ENCODE results near the gene DAGLB. TPM values are rescaled to one million over a fixed set of nuclear protein-coding genes. Genes with fewer than 3 reads are reported as not detected.
A peak's percentile ranks its signal among the peaks of the same experiment; 100 is the strongest.
"Not testable (repeated sequence)": the region's sequence is repeated elsewhere in the genome, so short reads cannot be mapped to it uniquely, and the experiment has no call there.

The DAGLB gene
- total RNA-seq, 1 donor from 2014 or later, result 28.3 TPM

GRCh38 chr7:6399351-6399750 is 48.4 kb downstream of the DAGLB start:
- H3K4me3 ChIP-seq (ENCODE audit: insufficient read depth, low read depth, low read length), result no peak overlapping the region
- H3K9ac ChIP-seq (ENCODE audit: low read length), result no peak overlapping the region
- H3K27ac Mint-ChIP-seq (ENCODE audit: unreplicated experiment), result no peak overlapping the region
- H3K4me2 ChIP-seq (ENCODE audit: low read length), result peak overlapping the region; percentile 19
- H2AFZ ChIP-seq (ENCODE audit: low read depth, low read length), result no peak overlapping the region
- DNase-seq (ENCODE audit: low read depth) (no peak), FAIRE-seq (no peak)
- H3K9me3 Mint-ChIP-seq (ENCODE audit: unreplicated experiment), result no peaks in the 10 kb centered on the region
- no peaks in the 10 kb centered on the region for H3K9me3 ChIP-seq (ENCODE audit: insufficient read depth, low read depth, low read length)
- no peak overlapping the region for H3K4me3 Mint-ChIP-seq (ENCODE audit: unreplicated experiment)
- no peak for TF ChIP-seq EZH2 (IDR thresholded peaks at IDR 0.05; ENCODE audit: insufficient read depth, low read length)
- H4K20me1 ChIP-seq (ENCODE audit: insufficient read depth, low read length), result peaks cover 86% of the 10 kb centered on the region
- peaks cover 33% of the 10 kb centered on the region for H3K36me3 ChIP-seq (ENCODE audit: insufficient read depth, low read length)
- no peak overlapping the region for H3K27ac ChIP-seq (ENCODE audit: low read depth, low read length)
- H3K4me1 Mint-ChIP-seq (ENCODE audit: low read depth, unreplicated experiment), result peaks cover 31% of the 10 kb centered on the region
- H3K27me3 Mint-ChIP-seq (ENCODE audit: low read depth, unreplicated experiment), result no peaks in the 10 kb centered on the region
- H3K36me3 Mint-ChIP-seq (ENCODE audit: low read depth, unreplicated experiment), result peaks cover 28% of the 10 kb centered on the region
- H3K27me3 ChIP-seq (ENCODE audit: insufficient read depth, low read length), result no peaks in the 10 kb centered on the region
- peaks cover 97% of the 10 kb centered on the region for H3K79me2 ChIP-seq (ENCODE audit: insufficient read depth, low read length)
- peaks cover 9% of the 10 kb centered on the region for H3K4me1 ChIP-seq (ENCODE audit: insufficient read depth, low read length)

GRCh38 chr7:6398943-6399342 is 48.8 kb downstream of the DAGLB start:
- Mint-ChIP-seq H3K36me3 (ENCODE audit: low read depth, unreplicated experiment) (peaks cover 26% of the 10 kb centered on the region), H3K27me3 (ENCODE audit: low read depth, unreplicated experiment) (no peaks in the 10 kb centered on the region), H3K27ac (ENCODE audit: unreplicated experiment) (peak overlapping the region; percentile 34), H3K4me1 (ENCODE audit: low read depth, unreplicated experiment) (peaks cover 35% of the 10 kb centered on the region), H3K9me3 (ENCODE audit: unreplicated experiment) (no peaks in the 10 kb centered on the region), H3K4me3 (ENCODE audit: unreplicated experiment) (no peak overlapping the region)
- Histone ChIP-seq H2AFZ (ENCODE audit: low read depth, low read length) (no peak overlapping the region), H3K36me3 (ENCODE audit: insufficient read depth, low read length) (peaks cover 33% of the 10 kb centered on the region), H3K27me3 (ENCODE audit: insufficient read depth, low read length) (no peaks in the 10 kb centered on the region), H3K9ac (ENCODE audit: low read length) (no peak overlapping the region), H3K79me2 (ENCODE audit: insufficient read depth, low read length) (peaks cover 97% of the 10 kb centered on the region), H3K4me3 (ENCODE audit: insufficient read depth, low read depth, low read length) (no peak overlapping the region), H3K4me2 (ENCODE audit: low read length) (peak overlapping the region; percentile 19), H4K20me1 (ENCODE audit: insufficient read depth, low read length) (peaks cover 86% of the 10 kb centered on the region), H3K4me1 (ENCODE audit: insufficient read depth, low read length) (peaks cover 10% of the 10 kb centered on the region), H3K9me3 (ENCODE audit: insufficient read depth, low read depth, low read length) (no peaks in the 10 kb centered on the region), H3K27ac (ENCODE audit: low read depth, low read length) (no peak overlapping the region)
- FAIRE-seq (no peak), DNase-seq (ENCODE audit: low read depth) (peak; percentile 49)
- TF ChIP-seq EZH2 (IDR thresholded peaks at IDR 0.05; ENCODE audit: insufficient read depth, low read length), result no peak
- no peak for TF ChIP-seq CTCF (IDR thresholded peaks at IDR 0.05; ENCODE audit: insufficient read depth, low read depth, low read length)

- not testable (repeated sequence) for H3K27ac Mint-ChIP-seq (ENCODE audit: unreplicated experiment); H3K9me3 ChIP-seq (ENCODE audit: insufficient read depth, low read depth, low read length); FAIRE-seq; H3K4me3 Mint-ChIP-seq (ENCODE audit: unreplicated experiment); H3K4me2 ChIP-seq (ENCODE audit: low read length); H2AFZ ChIP-seq (ENCODE audit: low read depth, low read length); H3K27ac ChIP-seq (ENCODE audit: low read depth, low read length); H3K9me3 Mint-ChIP-seq (ENCODE audit: unreplicated experiment); H3K27me3 ChIP-seq (ENCODE audit: insufficient read depth, low read length); H3K27me3 Mint-ChIP-seq (ENCODE audit: low read depth, unreplicated experiment); H3K9ac ChIP-seq (ENCODE audit: low read length); DNase-seq (ENCODE audit: low read depth); H3K4me3 ChIP-seq (ENCODE audit: insufficient read depth, low read depth, low read length)
- H3K4me1 ChIP-seq (ENCODE audit: insufficient read depth, low read length), result peaks cover 21% of the 10 kb centered on the region
- peaks cover 27% of the 10 kb centered on the region for H3K36me3 ChIP-seq (ENCODE audit: insufficient read depth, low read length)
- Mint-ChIP-seq H3K36me3 (ENCODE audit: low read depth, unreplicated experiment) (peaks cover 25% of the 10 kb centered on the region), H3K4me1 (ENCODE audit: low read depth, unreplicated experiment) (peaks cover 46% of the 10 kb centered on the region)
- H4K20me1 ChIP-seq (ENCODE audit: insufficient read depth, low read length), result peaks cover 87% of the 10 kb centered on the region
- peaks cover 97% of the 10 kb centered on the region for H3K79me2 ChIP-seq (ENCODE audit: insufficient read depth, low read length)
These were observed 49.8 kb downstream of the DAGLB start for GRCh38 chr7:6397759-6398495.

All from astrocyte (in vitro differentiated cells and primary cell).